NCI-H1417 (cell line): Measurements from ENCODE around the gene TBX15.

Experiments used
- DNase-seq, 3 experiments: peaks; one replicate each; lab custom pipeline; 2025; lab: John Stamatoyannopoulos, UW

The TBX15 gene

GRCh38 chr1:119001181-119002027 is 13.3 kb upstream of the TBX15 start:
- DNase-seq = no peak

- DNase-seq = no peak
Measured at GRCh38 chr1:119000371-119001180, 12.4 kb upstream of the TBX15 start.

GRCh38 chr1:118999348-119000071 is 11.4 kb upstream of the TBX15 start:
- no peak for DNase-seq

- DNase-seq = no peak
Measured at GRCh38 chr1:118998171-118998570, 10.0 kb upstream of the TBX15 start.

- DNase-seq = no peak
Measured at GRCh38 chr1:118997225-118997624, 9.1 kb upstream of the TBX15 start.

GRCh38 chr1:118995312-118996016 is 7.3 kb upstream of the TBX15 start:
- DNase-seq = no peak

- no peak for DNase-seq
Measured at GRCh38 chr1:118993700-118994026, 5.5 kb upstream of the TBX15 start.

- no peak for DNase-seq
Measured at GRCh38 chr1:118992868-118993699, 4.9 kb upstream of the TBX15 start.

- DNase-seq = no peak
Measured at GRCh38 chr1:118992237-118992825, 4.2 kb upstream of the TBX15 start.

- DNase-seq = no peak
Measured at GRCh38 chr1:118991448-118991847, 3.3 kb upstream of the TBX15 start.

GRCh38 chr1:118990513-118991152 is 2.5 kb upstream of the TBX15 start:
- DNase-seq = no peak

GRCh38 chr1:118989878-118990378 is 1.8 kb upstream of the TBX15 start:
- no peak for DNase-seq

- DNase-seq = no peak
Measured at GRCh38 chr1:118989006-118989815, 1.1 kb upstream of the TBX15 start.

- DNase-seq = no peak
Measured at GRCh38 chr1:118987468-118988185, 516 bp downstream of the TBX15 start.

- no peak for DNase-seq
Measured at GRCh38 chr1:118986555-118987467, 1.3 kb downstream of the TBX15 start.

GRCh38 chr1:118985640-118986554 is 2.2 kb downstream of the TBX15 start:
- DNase-seq = no peak
